HepG2 (cell line): ENCODE data around the gene NEDD4L. TPM values are rescaled to one million over a fixed set of nuclear protein-coding genes. Genes with fewer than 3 reads are reported as not detected.

Experiments used
- AFF4 ChIP-seq: sonication (generic); formaldehyde crosslinking; IDR thresholded peaks from 2 replicates; pipeline ENCODE4 v1.4.0; 2020; ENCODE audit warnings: missing genetic modification reagents
- AHDC1 ChIP-seq: sonication (generic); formaldehyde crosslinking; IDR thresholded peaks from 2 replicates; pipeline ENCODE4 v1.5.1; 2020; ENCODE audit warnings: mild to moderate bottlenecking, missing genetic modification reagents, borderline replicate concordance
- CREM ChIP-seq, 2 experiments: sonication (generic) in 1 of 2; formaldehyde crosslinking in 1 of 2; IDR thresholded peaks; 2 replicates each; pipeline versions ENCODE4 v1.4.0 to v1.6.1; 2016 to 2020; ENCODE audit warnings: antibody characterized with exemption in 1 of 2, mild to moderate bottlenecking in 1 of 2, missing genetic modification reagents in 1 of 2
- E2F5 ChIP-seq: sonication (generic); formaldehyde crosslinking; conservative IDR thresholded peaks from 2 replicates; pipeline ENCODE4 v1.4.0; 2020; ENCODE audit warnings: missing genetic modification reagents
- EEA1 ChIP-seq: sonication (generic); formaldehyde crosslinking; IDR thresholded peaks from 2 replicates; pipeline ENCODE4 v1.5.1; 2020; ENCODE audit warnings: mild to moderate bottlenecking, missing genetic modification reagents, borderline replicate concordance
- FOXC1 ChIP-seq: sonication (generic); formaldehyde crosslinking; IDR thresholded peaks from 2 replicates; pipeline ENCODE4 v1.8.0; 2022; ENCODE audit warnings: mild to moderate bottlenecking, missing genetic modification reagents, borderline replicate concordance
- IKZF5 ChIP-seq: IDR thresholded peaks from 2 replicates; pipeline ENCODE4 v1.6.1; 2018; ENCODE audit warnings: missing genetic modification reagents, mild to moderate bottlenecking, missing compliant biosample characterization
- KMT2B ChIP-seq: IDR thresholded peaks from 2 replicates; pipeline ENCODE4 v1.6.1; 2016; ENCODE audit warnings: missing genetic modification reagents, missing compliant biosample characterization
- MAX ChIP-seq: IDR thresholded peaks from 2 replicates; pipeline ENCODE4 v1.6.1; 2012; ENCODE audit warnings: inconsistent platforms
- MED8 ChIP-seq: sonication (generic); formaldehyde crosslinking; IDR thresholded peaks from 2 replicates; pipeline ENCODE4 v1.8.1; 2023; ENCODE audit warnings: mild to moderate bottlenecking, missing genetic modification reagents; ENCODE audit not compliant: insufficient replicate concordance
- NKX3-1 ChIP-seq: sonication (generic); formaldehyde crosslinking; IDR thresholded peaks from 2 replicates; pipeline ENCODE4 v1.5.0; 2020; ENCODE audit warnings: missing genetic modification reagents
- PREB ChIP-seq: sonication (generic); formaldehyde crosslinking; IDR thresholded peaks from 2 replicates; pipeline ENCODE4 v1.4.0; 2020; ENCODE audit warnings: missing genetic modification reagents
- RBFOX2 ChIP-seq: fragments of 200-400 bp; formaldehyde crosslinking; IDR thresholded peaks from 2 replicates; pipeline ENCODE4 v1.6.1; 2017; ENCODE audit warnings: low read depth, mild to moderate bottlenecking, low read length
- ZNF12 ChIP-seq: sonication (generic); formaldehyde crosslinking; IDR thresholded peaks from 2 replicates; pipeline ENCODE4 v1.5.0; 2020; ENCODE audit warnings: missing genetic modification reagents
- ZNF263 ChIP-seq: sonication (generic); formaldehyde crosslinking; IDR thresholded peaks from 2 replicates; pipeline ENCODE4 v1.4.0; 2020; ENCODE audit warnings: missing genetic modification reagents
- ZNF788 ChIP-seq: sonication (generic); formaldehyde crosslinking; IDR thresholded peaks from 2 replicates; pipeline ENCODE4 v1.5.0; 2020; ENCODE audit warnings: mild to moderate bottlenecking, missing genetic modification reagents, borderline replicate concordance
- polyA plus RNA-seq, 8 experiments: library from polyadenylated mRNA; depleted of rRNA in 3 of 8; stranded (reverse) in 7 of 8; unstranded in 1 of 8; fragments of >200 nt; fragmentation: Illumina TruSeq in 4 of 8; extraction: Trizol in 4 of 8; gene quantifications; 2 replicates each; pipeline versions ENCODE4 v1.2.1 to v1.2.3, GENCODE V29; 2011 to 2016; ENCODE audit warnings: low read depth in 4 of 8, missing spikeins in 1 of 8, mixed read lengths in 1 of 8; ENCODE audit not compliant: insufficient read depth in 1 of 8
- total RNA-seq, 5 experiments: library from RNA; depleted of rRNA; stranded (reverse); fragments of >200 nt; fragmentation: Illumina TruSeq; extraction: Trizol; gene quantifications; 2 replicates each; pipeline ENCODE4 v1.2.3, GENCODE V29; 2016; ENCODE audit warnings: low read depth in 1 of 5

The NEDD4L gene
- total and polyA plus RNA-seq, 2 of the 13 experiments (the other 11 are each of a cell fraction or from before 2014, with no cell fraction given), result 168 to 390 TPM

GRCh38 chr18:58047556-58047882 is 3.5 kb downstream of the NEDD4L start (continued):
- TF ChIP-seq E2F5 (no peak), KMT2B (CRISPR knock-in tag) (0 out of 2 replicates have a peak, but pooled peaks have one; percentile 6), FOXC1 (no peak), CREM (IDR thresholded peaks at IDR 0.05) (no peak), CREM (CRISPR knock-in tag; IDR thresholded peaks at IDR 0.05) (no peak), EEA1 (no peak), AHDC1 (CRISPR knock-in tag) (no peak), IKZF5 (CRISPR knock-in tag) (no peak), MED8 (CRISPR knock-in tag) (no peak), ZNF788 (CRISPR knock-in tag) (no peak), PREB (CRISPR knock-in tag) (no peak), MAX (no peak), ZNF263 (CRISPR knock-in tag) (no peak), NKX3-1 (0 out of 2 replicates have a peak, but pooled peaks have one; percentile 17), AFF4 (CRISPR knock-in tag) (0 out of 2 replicates have a peak, but pooled peaks have one; percentile 18), ZNF12 (no peak), RBFOX2 (peak; percentile 66)
